ENCODE data around the gene EXOC4.
"Not testable (repeated sequence)": the region's sequence is repeated elsewhere in the genome, so short reads cannot be mapped to it uniquely, and the experiment has no call there.

Gene EXOC4

GRCh38 chr7:133641436-133641835 is 388.6 kb downstream of the EXOC4 start:
- H3K27me3 ChIP-seq (replicated peaks; ENCODE audit: control insufficient read depth, insufficient read depth, low read length) = no peaks in the 10 kb centered on the region
- no peak for TF ChIP-seq CTCF (IDR thresholded peaks at IDR 0.05; ENCODE audit: insufficient read depth, low read length, poor library complexity, severe bottlenecking)
- DNase-seq (ENCODE audit: extremely low read depth, insufficient read length) = no peak
- H3K4me3 ChIP-seq (replicated peaks; ENCODE audit: low read depth, low read length) = no peak overlapping the region
- no peaks in the 10 kb centered on the region for H3K36me3 ChIP-seq (ENCODE audit: control insufficient read depth, insufficient read depth, low read length)

DNA sequence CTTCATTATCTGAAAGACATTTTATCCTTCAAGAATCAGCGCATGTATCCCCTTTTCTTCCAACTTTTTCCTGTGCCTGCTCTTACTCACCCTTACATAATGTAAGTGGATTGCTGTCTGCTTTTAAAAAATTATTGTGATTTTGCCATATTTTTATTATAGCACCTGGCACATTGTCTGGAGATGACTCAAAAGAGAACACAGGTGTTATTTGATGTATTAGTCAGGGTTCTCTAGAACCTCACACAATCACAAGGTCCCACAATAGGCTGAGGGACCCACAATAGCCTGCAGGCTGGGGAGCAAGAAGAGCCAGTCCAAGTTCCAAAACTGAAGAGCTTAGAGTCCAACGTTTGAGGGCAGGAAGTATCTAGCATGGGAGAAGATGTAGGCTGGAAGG is 390.0 kb downstream of the EXOC4 start:
- no peaks in the 10 kb centered on the region for H3K36me3 ChIP-seq (ENCODE audit: control insufficient read depth, insufficient read depth, low read length)
- H3K4me3 ChIP-seq (replicated peaks; ENCODE audit: low read depth, low read length) = no peak overlapping the region
- DNase-seq (ENCODE audit: extremely low read depth, insufficient read length) = no peak
- no peak for TF ChIP-seq CTCF (IDR thresholded peaks at IDR 0.05; ENCODE audit: insufficient read depth, low read length, poor library complexity, severe bottlenecking)
- H3K27me3 ChIP-seq (replicated peaks; ENCODE audit: control insufficient read depth, insufficient read depth, low read length) = no peaks in the 10 kb centered on the region

GRCh38 chr7:133643652-133644051 is 390.8 kb downstream of the EXOC4 start:
- H3K36me3 ChIP-seq (ENCODE audit: control insufficient read depth, insufficient read depth, low read length); DNase-seq (ENCODE audit: extremely low read depth, insufficient read length): not testable (repeated sequence)

GRCh38 chr7:133645884-133646391 is 393.1 kb downstream of the EXOC4 start:
- Histone ChIP-seq H3K36me3 (ENCODE audit: control insufficient read depth, insufficient read depth, low read length) (no peaks in the 10 kb centered on the region), H3K4me3 (replicated peaks; ENCODE audit: low read depth, low read length) (no peak overlapping the region), H3K27me3 (replicated peaks; ENCODE audit: control insufficient read depth, insufficient read depth, low read length) (no peaks in the 10 kb centered on the region)
- no peak for DNase-seq (ENCODE audit: extremely low read depth, insufficient read length)
- no peak for TF ChIP-seq CTCF (IDR thresholded peaks at IDR 0.05; ENCODE audit: insufficient read depth, low read length, poor library complexity, severe bottlenecking)

More at GRCh38 chr7:133643652-133644051, 390.8 kb downstream of the EXOC4 start:
- H3K4me3 ChIP-seq (replicated peaks; ENCODE audit: low read depth, low read length); H3K27me3 ChIP-seq (replicated peaks; ENCODE audit: control insufficient read depth, insufficient read depth, low read length): not testable (repeated sequence)

- no peak for DNase-seq (ENCODE audit: extremely low read depth, insufficient read length)
- TF ChIP-seq CTCF (IDR thresholded peaks at IDR 0.05; ENCODE audit: insufficient read depth, low read length, poor library complexity, severe bottlenecking) = no peak
- H3K4me3 ChIP-seq (replicated peaks; ENCODE audit: low read depth, low read length) = no peak overlapping the region
- H3K27me3 ChIP-seq (replicated peaks; ENCODE audit: control insufficient read depth, insufficient read depth, low read length) = no peaks in the 10 kb centered on the region
- no peaks in the 10 kb centered on the region for H3K36me3 ChIP-seq (ENCODE audit: control insufficient read depth, insufficient read depth, low read length)
Observed at GRCh38 chr7:133646472-133647315, 393.8 kb downstream of the EXOC4 start.

- H3K4me3 ChIP-seq (replicated peaks; ENCODE audit: low read depth, low read length) = no peak overlapping the region
- H3K27me3 ChIP-seq (replicated peaks; ENCODE audit: control insufficient read depth, insufficient read depth, low read length) = no peaks in the 10 kb centered on the region
- no peak for TF ChIP-seq CTCF (IDR thresholded peaks at IDR 0.05; ENCODE audit: insufficient read depth, low read length, poor library complexity, severe bottlenecking)
- DNase-seq (ENCODE audit: extremely low read depth, insufficient read length) = no peak
- no peaks in the 10 kb centered on the region for H3K36me3 ChIP-seq (ENCODE audit: control insufficient read depth, insufficient read depth, low read length)
Observed at GRCh38 chr7:133649593-133649992, 396.7 kb downstream of the EXOC4 start.

All from GM06990 (cell line).